T1000 (cell line): ENCODE measurements around the gene NOMO2.
"Not testable (repeated sequence)": the region's sequence is repeated elsewhere in the genome, so short reads cannot be mapped to it uniquely, and the experiment has no call there.

ENCODE experiments used
- DNase-seq: peaks from one replicate; lab custom pipeline; 2025; ENCODE audit warnings: mixed read lengths; lab: John Stamatoyannopoulos, UW

The NOMO2 gene

GRCh38 chr16:18575298-18575917 lies 13.5 kb upstream of the NOMO2 start:
- not testable (repeated sequence) for DNase-seq

GRCh38 chr16:18573887-18574286 lies 12.0 kb upstream of the NOMO2 start:
- not testable (repeated sequence) for DNase-seq

- not testable (repeated sequence) for DNase-seq
Measured at GRCh38 chr16:18572973-18573372, 11.1 kb upstream of the NOMO2 start.

GRCh38 chr16:18571307-18571850 lies 9.5 kb upstream of the NOMO2 start:
- DNase-seq, result not testable (repeated sequence)

- DNase-seq, result not testable (repeated sequence)
Measured at GRCh38 chr16:18570529-18571306, 8.8 kb upstream of the NOMO2 start.

GRCh38 chr16:18560416-18561220 lies 1.3 kb downstream of the NOMO2 start:
- DNase-seq, result not testable (repeated sequence)

- not testable (repeated sequence) for DNase-seq
Measured at GRCh38 chr16:18553671-18554070, 8.2 kb downstream of the NOMO2 start.

- DNase-seq, result not testable (repeated sequence)
Measured at GRCh38 chr16:18547382-18547781, 14.5 kb downstream of the NOMO2 start.

GRCh38 chr16:18546853-18547252 lies 15.0 kb downstream of the NOMO2 start:
- not testable (repeated sequence) for DNase-seq

GRCh38 chr16:18544232-18545081 lies 17.4 kb downstream of the NOMO2 start:
- DNase-seq, result not testable (repeated sequence)

- DNase-seq, result not testable (repeated sequence)
Measured at GRCh38 chr16:18541912-18542311, 20.0 kb downstream of the NOMO2 start.

GRCh38 chr16:18537004-18537403 lies 24.9 kb downstream of the NOMO2 start:
- DNase-seq, result not testable (repeated sequence)

GRCh38 chr16:18535519-18536168 lies 26.3 kb downstream of the NOMO2 start:
- not testable (repeated sequence) for DNase-seq

- not testable (repeated sequence) for DNase-seq
Measured at GRCh38 chr16:18534308-18534707, 27.6 kb downstream of the NOMO2 start.

- not testable (repeated sequence) for DNase-seq
Measured at GRCh38 chr16:18531323-18531722, 30.6 kb downstream of the NOMO2 start.

GRCh38 chr16:18530329-18530728 lies 31.6 kb downstream of the NOMO2 start:
- DNase-seq, result not testable (repeated sequence)

GRCh38 chr16:18526547-18526946 lies 35.4 kb downstream of the NOMO2 start:
- DNase-seq, result not testable (repeated sequence)

GRCh38 chr16:18525882-18526482 lies 35.9 kb downstream of the NOMO2 start:
- not testable (repeated sequence) for DNase-seq

GRCh38 chr16:18522637-18523036 lies 39.3 kb downstream of the NOMO2 start:
- DNase-seq, result not testable (repeated sequence)
